ENCODE results near the gene PRDX6.
A peak's percentile ranks its signal among the peaks of the same experiment; 100 is the strongest.
"Not testable (repeated sequence)": the region's sequence is repeated elsewhere in the genome, so short reads cannot be mapped to it uniquely, and the experiment has no call there.

PRDX6 gene

GRCh38 chr1:173503391-173503790 lies 26.3 kb downstream of the PRDX6 start:
- DNase-seq: no peak

GRCh38 chr1:173504268-173504667 lies 27.1 kb downstream of the PRDX6 start:
- no peak for DNase-seq

GRCh38 chr1:173505391-173505790 lies 28.3 kb downstream of the PRDX6 start:
- DNase-seq: no peak

- DNase-seq: no peak
These were observed 29.3 kb downstream of the PRDX6 start for GRCh38 chr1:173506437-173506836.

GRCh38 chr1:173507205-173507846 lies 30.2 kb downstream of the PRDX6 start:
- peak; percentile 51 for DNase-seq

- no peak for DNase-seq
These were observed 30.7 kb downstream of the PRDX6 start for GRCh38 chr1:173507847-173508209.

GRCh38 chr1:173508541-173508940 lies 31.4 kb downstream of the PRDX6 start:
- no peak for DNase-seq

GRCh38 chr1:173509797-173510196 lies 32.7 kb downstream of the PRDX6 start:
- DNase-seq: no peak

- DNase-seq: not testable (repeated sequence)
These were observed 37.4 kb downstream of the PRDX6 start for GRCh38 chr1:173514503-173514902.

GRCh38 chr1:173520799-173521198 lies 43.7 kb downstream of the PRDX6 start:
- no peak for DNase-seq

- DNase-seq: no peak
These were observed 46.2 kb downstream of the PRDX6 start for GRCh38 chr1:173523329-173523728.

GRCh38 chr1:173525926-173526325 lies 48.8 kb downstream of the PRDX6 start:
- no peak for DNase-seq

GRCh38 chr1:173527151-173527826 lies 50.2 kb downstream of the PRDX6 start:
- DNase-seq: no peak

GRCh38 chr1:173529106-173529505 lies 52.0 kb downstream of the PRDX6 start:
- no peak for DNase-seq

- no peak for DNase-seq
These were observed 53.9 kb downstream of the PRDX6 start for GRCh38 chr1:173530795-173531693.

GRCh38 chr1:173532237-173532636 lies 55.1 kb downstream of the PRDX6 start:
- DNase-seq: no peak

GRCh38 chr1:173536223-173536622 lies 59.1 kb downstream of the PRDX6 start:
- DNase-seq: no peak
